B cell (primary cell): ENCODE measurements around the gene DAB2IP. TPM values are rescaled to one million over a fixed set of nuclear protein-coding genes. Genes with fewer than 3 reads are reported as not detected.

Experiments used
- ATAC-seq: fragments of 200-7000 bp; cut with Tn5 transposase; one replicate; pipeline ENCODE4 v1.10.0; 2021; ENCODE audit warnings: low read depth, mild to moderate bottlenecking, moderate number of reproducible peaks, moderate library complexity
- CTCF ChIA-PET: fragments of 350-600 bp; sonication (Branson Sonifier 250); formaldehyde crosslinking; loops from one replicate; lab custom pipeline; 2021; ENCODE audit warnings: antibody characterized with exemption, inconsistent platforms; lab: Charles Lee
- POLR2A ChIA-PET: fragments of 350-600 bp; sonication (Branson Sonifier 250); formaldehyde crosslinking; loops from one replicate; lab custom pipeline; 2021; ENCODE audit warnings: antibody characterized with exemption; lab: Charles Lee
- DNase-seq: peaks from one replicate; pipeline ENCODE4 v3.0.0; 2013
- H2AFZ ChIP-seq: 2 replicates; pipeline ENCODE4 v1.6.1; 2012; ENCODE audit warnings: mild to moderate bottlenecking, low read depth, low read length; ENCODE audit not compliant: insufficient read depth, poor library complexity, severe bottlenecking
- H3K27ac ChIP-seq, 2 donors: 1 replicate in 1 of 2; 2 replicates in 1 of 2; pipeline ENCODE4 v1.5.1; 2012 to 2013; ENCODE audit warnings: low read length in 2 of 2, mild to moderate bottlenecking in 2 of 2, moderate library complexity in 1 of 2
- H3K27me3 ChIP-seq, 4 experiments: fragments of 200-600 bp in 1 of 4; sonication (generic) in 1 of 4; replicated peaks in 1 of 4; 1 replicate in 2 of 4; 2 replicates in 2 of 4; pipeline versions ENCODE4 v1.6.1 to v1.7.0; 2013 to 2016; ENCODE audit warnings: low read length in 3 of 4, mild to moderate bottlenecking in 2 of 4, mixed read lengths in 1 of 4, moderate library complexity in 1 of 4; ENCODE audit not compliant: insufficient read depth in 4 of 4, control insufficient read depth in 3 of 4; ENCODE audit errors: control extremely low read depth in 1 of 4
- H3K36me3 ChIP-seq, 2 experiments: replicated peaks in 1 of 2; 1 replicate in 1 of 2; 2 replicates in 1 of 2; pipeline versions ENCODE4 v1.6.1 to v1.7.1; 2013; ENCODE audit warnings: low read length in 1 of 2; ENCODE audit not compliant: insufficient read depth in 2 of 2, control insufficient read depth in 1 of 2; ENCODE audit errors: control extremely low read depth in 1 of 2, extremely low read depth in 1 of 2
- H3K4me1 ChIP-seq, 2 donors: fragments of 200-600 bp in 1 of 2; sonication (generic) in 1 of 2; 1 replicate in 1 of 2; 2 replicates in 1 of 2; pipeline versions ENCODE4 v1.5.1 to v1.6.1; 2013 to 2017; ENCODE audit warnings: low read length in 2 of 2; ENCODE audit not compliant: control insufficient read depth in 2 of 2, insufficient read depth in 2 of 2
- H3K4me2 ChIP-seq: replicated peaks from 2 replicates; pipeline ENCODE3; 2012; ENCODE audit warnings: mild to moderate bottlenecking, low read depth, low read length; ENCODE audit not compliant: poor library complexity, severe bottlenecking
- H3K4me3 ChIP-seq, 5 experiments: fragments of 200-600 bp in 1 of 5; sonication (generic) in 1 of 5; 1 replicate in 3 of 5; 2 replicates in 2 of 5; pipeline versions ENCODE4 v1.5.1 to v1.7.0; 2011 to 2016; ENCODE audit warnings: low read length in 4 of 5, mild to moderate bottlenecking in 4 of 5, low read depth in 2 of 5, control low read depth in 1 of 5, moderate library complexity in 1 of 5; ENCODE audit not compliant: insufficient read depth in 1 of 5; ENCODE audit errors: control extremely low read depth in 1 of 5, extremely low read depth in 1 of 5
- H3K79me2 ChIP-seq: fragments of 200-600 bp; sonication (generic); one replicate; pipeline ENCODE4 v1.6.0; 2016; ENCODE audit warnings: low read length; ENCODE audit not compliant: control insufficient read depth, insufficient read depth
- H3K9ac ChIP-seq: fragments of 200-600 bp; sonication (generic); 2 replicates; pipeline ENCODE4 v1.6.1; 2017; ENCODE audit warnings: mild to moderate bottlenecking, low read length, moderate library complexity
- H3K9me3 ChIP-seq, 3 donors: one replicate each; pipeline versions ENCODE4 v1.6.1 to v1.7.1; 2013; ENCODE audit warnings: low read length in 2 of 3; ENCODE audit not compliant: control insufficient read depth in 2 of 3, insufficient read depth in 1 of 3; ENCODE audit errors: control extremely low read depth in 1 of 3
- H4K20me1 ChIP-seq: 2 replicates; pipeline ENCODE4 v1.6.0; 2012; ENCODE audit warnings: mild to moderate bottlenecking, low read length; ENCODE audit not compliant: insufficient read depth, control insufficient read depth, poor library complexity, severe bottlenecking
- H3K27ac Mint-ChIP-seq: one replicate; pipeline ENCODE4 v1.8.0; 2021; ENCODE audit warnings: mixed read lengths
- H3K27me3 Mint-ChIP-seq: one replicate; pipeline ENCODE4 v1.8.0; 2021; ENCODE audit warnings: mixed read lengths
- H3K4me1 Mint-ChIP-seq: one replicate; pipeline ENCODE4 v1.8.0; 2021; ENCODE audit warnings: mixed read lengths
- H3K4me3 Mint-ChIP-seq: one replicate; pipeline ENCODE4 v1.8.0; 2021; ENCODE audit warnings: mixed read lengths
- H3K9me3 Mint-ChIP-seq: one replicate; pipeline ENCODE4 v1.8.0; 2022; ENCODE audit warnings: mixed read lengths; ENCODE audit not compliant: insufficient read depth
- CTCF ChIP-seq: fragments of 200-600 bp; IDR thresholded peaks from one replicate; pipeline ENCODE4 v1.8.0; 2022; ENCODE audit warnings: antibody characterized with exemption, mild to moderate bottlenecking
- EZH2 ChIP-seq: IDR thresholded peaks from 2 replicates; pipeline ENCODE4 v1.6.1; 2012; ENCODE audit warnings: borderline replicate concordance, low read depth, mild to moderate bottlenecking, moderate library complexity, low read length; ENCODE audit not compliant: insufficient read depth, poor library complexity, severe bottlenecking
- WGBS: methylation state at CpG from one replicate; pipeline ENCODE4 v1.1.5; 2013; ENCODE audit warnings: missing lambda C conversion rate; ENCODE audit not compliant: insufficient coverage; 5-methylcytosine and 5-hydroxymethylcytosine counted together
- intact Hi-C: fragments of 100-400 bp; cut with micrococcal nuclease; formaldehyde crosslinking; loops from one replicate; pipeline ENCODE4 v1.10.0; 2022
- polyA plus RNA-seq: library from polyadenylated mRNA; depleted of rRNA; stranded (reverse); fragments of >200 nt; gene quantifications from 2 replicates; pipeline ENCODE4 v1.2.3, GENCODE V29; 2012
- total RNA-seq, 2 donors: library from RNA; stranded (reverse); fragments of 120-200 nt in 1 of 2; gene quantifications; 1 replicate in 1 of 2; 2 replicates in 1 of 2; pipeline versions ENCODE4 v1.2.3 to v1.2.4, GENCODE V29; 2013 to 2022

The DAB2IP gene
- total and polyA plus RNA-seq, 2 donors (not counting 1 experiment from before 2014, with no cell fraction given): 1.1 to 3.9 TPM

- ChIA-PET POLR2A (no interaction called here), CTCF (no interaction called here)
- Histone ChIP-seq H3K4me3 (no peak overlapping the region), H3K4me2 (no peak overlapping the region), H3K9ac (no peak overlapping the region), H3K79me2 (no peaks in the 10 kb centered on the region), H3K27ac (no peak overlapping the region), H3K4me1 (no peaks in the 10 kb centered on the region), H4K20me1 (no peaks in the 10 kb centered on the region), H3K36me3 (no peaks in the 10 kb centered on the region), H3K9me3 (no peaks in the 10 kb centered on the region), H2AFZ (no peak overlapping the region), H3K27me3 (no peaks in the 10 kb centered on the region)
- Mint-ChIP-seq H3K4me1 (peaks cover 7% of the 10 kb centered on the region), H3K27me3 (no peaks in the 10 kb centered on the region), H3K4me3 (no peak overlapping the region), H3K9me3 (no peaks in the 10 kb centered on the region), H3K27ac (no peak overlapping the region)
- intact Hi-C loops: no loop called here
- 91% methylated on average over 5 of the region's 6 CpGs for WGBS
- DNase-seq (no peak), ATAC-seq (no peak)
- TF ChIP-seq EZH2 (no peak), CTCF (no peak)
Measured at GRCh38 chr9:121815084-121815483, 163.7 kb downstream of the DAB2IP start.

- Histone ChIP-seq H3K27ac (no peak overlapping the region), H3K9me3 (no peaks in the 10 kb centered on the region), H3K4me1 (no peaks in the 10 kb centered on the region), H3K79me2 (no peaks in the 10 kb centered on the region), H3K36me3 (no peaks in the 10 kb centered on the region), H3K9ac (no peak overlapping the region), H3K4me2 (no peak overlapping the region), H4K20me1 (no peaks in the 10 kb centered on the region), H3K27me3 (no peaks in the 10 kb centered on the region), H3K4me3 (no peak overlapping the region), H2AFZ (no peak overlapping the region)
- Mint-ChIP-seq H3K4me3 (no peak overlapping the region), H3K4me1 (peaks cover 7% of the 10 kb centered on the region), H3K27ac (no peak overlapping the region), H3K27me3 (no peaks in the 10 kb centered on the region), H3K9me3 (no peaks in the 10 kb centered on the region)
- TF ChIP-seq EZH2 (no peak), CTCF (no peak)
- POLR2A ChIA-PET: no interaction called here
- intact Hi-C loops: no loop called here
- WGBS: 92% methylated on average over 31 of the region's 31 CpGs
- no peak for ATAC-seq
- no peak for DNase-seq
- CTCF ChIA-PET: no interaction called here
Measured at GRCh38 chr9:121815546-121816448, 164.4 kb downstream of the DAB2IP start.
